Adipocyte (in vitro differentiated cells): ENCODE data around the gene SUSD4.

ENCODE experiments used
- DNase-seq: peaks from one replicate; pipeline ENCODE4 v3.0.0-alpha.2; 2015; ENCODE audit warnings: low read depth
- H3K27me3 ChIP-seq: replicated peaks from 2 replicates; pipeline ENCODE4 v1.7.0; 2013; ENCODE audit warnings: mild to moderate bottlenecking, low read length, moderate library complexity; ENCODE audit not compliant: control insufficient read depth, insufficient read depth
- H3K36me3 ChIP-seq: 2 replicates; pipeline ENCODE4 v1.7.0; 2013; ENCODE audit warnings: low read length, mild to moderate bottlenecking, moderate library complexity; ENCODE audit not compliant: control insufficient read depth, insufficient read depth, severe bottlenecking
- H3K4me1 ChIP-seq: 2 replicates; pipeline ENCODE4 v1.7.0; 2013; ENCODE audit warnings: mild to moderate bottlenecking, low read length, moderate library complexity; ENCODE audit not compliant: control insufficient read depth, insufficient read depth
- H3K4me3 ChIP-seq: 2 replicates; pipeline ENCODE4 v1.7.0; 2013; ENCODE audit warnings: mild to moderate bottlenecking, low read length, moderate library complexity
- H3K9ac ChIP-seq: 2 replicates; pipeline ENCODE4 v1.7.0; 2013; ENCODE audit warnings: mild to moderate bottlenecking, low read length, moderate library complexity
- H3K9me3 ChIP-seq: 2 replicates; pipeline ENCODE4 v1.7.0; 2013; ENCODE audit warnings: mild to moderate bottlenecking, low read length, moderate library complexity; ENCODE audit not compliant: control insufficient read depth

The SUSD4 gene

DNA sequence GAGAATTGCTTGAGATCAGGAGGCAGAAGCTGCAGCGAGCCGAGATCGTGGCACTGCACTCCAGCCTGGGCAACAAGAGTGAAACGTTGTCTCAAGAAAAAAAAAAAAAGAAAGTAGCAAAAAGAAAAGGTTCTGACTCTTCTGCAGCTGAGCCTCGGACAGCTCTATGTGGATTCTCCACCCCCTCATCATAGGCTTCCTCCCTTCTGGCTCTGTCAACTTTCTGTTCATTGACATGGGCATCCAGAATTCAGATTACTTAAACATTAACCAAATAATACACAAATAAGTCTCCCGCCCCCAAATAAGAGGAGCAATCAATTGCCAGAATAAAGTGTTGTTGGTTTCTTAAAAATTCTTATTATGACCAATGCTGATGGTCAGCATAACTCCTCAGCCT, 10.0 kb downstream of the SUSD4 start:
- no peak for DNase-seq
- H3K9me3 ChIP-seq, result no peaks in the 10 kb centered on the region
- H3K36me3 ChIP-seq, result no peaks in the 10 kb centered on the region
- no peak overlapping the region for H3K4me3 ChIP-seq
- H3K9ac ChIP-seq, result no peak overlapping the region
- H3K4me1 ChIP-seq, result no peaks in the 10 kb centered on the region
- peaks cover 75% of the 10 kb centered on the region for H3K27me3 ChIP-seq

DNA sequence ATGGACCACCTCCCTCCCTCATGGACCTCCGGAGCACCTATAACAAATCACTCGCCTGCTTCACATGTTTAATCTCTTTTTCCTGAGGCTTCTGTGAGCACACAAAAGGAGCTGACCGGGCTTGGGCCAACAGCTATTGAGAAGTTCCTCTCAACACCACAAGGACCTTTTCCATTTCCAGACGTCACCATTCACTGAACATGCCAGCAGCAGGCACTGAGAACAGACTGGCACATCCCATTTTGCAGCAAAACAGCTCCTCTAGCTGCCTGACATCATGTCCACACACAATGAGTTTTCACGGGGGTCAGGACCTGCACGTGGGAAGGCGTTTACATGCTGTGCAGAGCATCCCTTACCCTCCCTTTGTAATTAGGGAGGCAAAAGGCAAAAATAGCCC, 11.0 kb downstream of the SUSD4 start:
- H3K9ac ChIP-seq, result no peak overlapping the region
- DNase-seq, result no peak
- H3K27me3 ChIP-seq, result peaks cover 65% of the 10 kb centered on the region
- no peak overlapping the region for H3K4me3 ChIP-seq
- H3K9me3 ChIP-seq, result no peaks in the 10 kb centered on the region
- H3K4me1 ChIP-seq, result no peaks in the 10 kb centered on the region
- no peaks in the 10 kb centered on the region for H3K36me3 ChIP-seq

DNA sequence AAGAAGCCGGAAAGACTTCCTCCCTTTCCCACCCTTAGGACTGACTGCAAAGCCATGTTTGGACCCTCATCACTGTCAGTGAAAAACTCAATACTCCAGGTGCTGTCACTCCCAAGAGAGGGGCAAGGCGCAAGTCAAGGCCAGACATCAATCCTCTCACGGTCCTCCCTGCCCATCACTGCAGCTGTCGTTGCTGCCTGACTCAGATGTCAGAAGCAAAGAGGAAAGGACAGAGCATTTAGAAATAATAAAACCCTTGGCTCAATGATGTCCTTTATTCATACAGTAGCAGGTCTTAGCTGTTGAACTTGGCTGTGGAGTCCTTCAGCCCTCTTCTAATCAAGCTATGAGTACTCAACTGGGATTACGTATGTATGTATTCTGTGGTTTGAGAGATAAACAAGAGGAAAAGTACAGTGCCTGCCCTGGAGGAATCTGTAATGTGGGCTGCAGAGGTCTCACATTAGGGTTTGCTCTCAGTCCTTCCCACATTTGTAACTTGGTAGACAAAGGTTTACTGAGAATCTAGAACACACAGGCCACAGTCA, 13.5 kb downstream of the SUSD4 start:
- no peaks in the 10 kb centered on the region for H3K36me3 ChIP-seq
- H3K4me1 ChIP-seq, result no peaks in the 10 kb centered on the region
- no peaks in the 10 kb centered on the region for H3K9me3 ChIP-seq
- DNase-seq, result no peak
- peaks cover 45% of the 10 kb centered on the region for H3K27me3 ChIP-seq
- no peak overlapping the region for H3K4me3 ChIP-seq
- H3K9ac ChIP-seq, result no peak overlapping the region

DNA sequence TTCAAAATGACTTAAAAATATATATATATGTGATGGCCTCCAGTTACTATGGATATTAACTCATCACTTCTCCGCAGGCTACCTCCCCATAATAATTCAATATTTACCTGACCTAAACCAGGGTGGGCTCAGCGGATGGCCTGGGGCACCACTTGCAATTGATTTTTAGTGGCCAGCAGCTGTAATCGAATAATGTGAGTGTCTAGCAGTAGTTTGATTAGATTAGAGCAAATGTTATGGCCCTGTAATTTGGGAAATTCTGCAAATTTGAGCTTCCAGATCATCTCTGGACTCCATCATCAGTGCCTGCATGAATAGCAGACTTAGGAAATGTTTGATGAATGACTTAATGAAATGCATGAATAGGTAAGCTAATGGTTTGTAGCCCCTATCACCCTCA, 14.7 kb downstream of the SUSD4 start:
- Histone ChIP-seq H3K9ac (no peak overlapping the region), H3K4me3 (no peak overlapping the region), H3K27me3 (peaks cover 40% of the 10 kb centered on the region), H3K36me3 (no peaks in the 10 kb centered on the region), H3K4me1 (peaks cover 4% of the 10 kb centered on the region), H3K9me3 (no peaks in the 10 kb centered on the region)
- no peak for DNase-seq

DNA sequence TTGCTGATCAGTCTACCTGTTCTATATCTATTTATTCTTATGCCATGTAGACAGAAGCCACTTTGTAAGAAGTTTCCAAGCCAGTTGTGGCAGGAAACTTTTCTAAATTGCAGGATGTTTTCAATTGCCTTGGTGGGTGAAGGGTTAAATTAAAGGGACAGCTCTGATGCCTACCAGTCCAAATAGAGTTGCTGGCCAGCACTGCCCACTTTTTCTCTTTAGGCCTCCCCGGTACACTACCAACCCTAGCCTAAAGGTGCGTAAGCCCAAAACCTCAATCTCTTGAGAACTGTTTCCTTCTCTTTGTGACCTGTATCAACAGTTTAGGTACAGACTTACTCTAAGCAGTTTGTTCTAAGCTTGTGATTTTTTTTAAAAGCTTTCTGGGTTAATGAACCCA, 15.5 kb downstream of the SUSD4 start:
- H3K27me3 ChIP-seq, result peaks cover 35% of the 10 kb centered on the region
- no peak for DNase-seq
- H3K36me3 ChIP-seq, result no peaks in the 10 kb centered on the region
- H3K9me3 ChIP-seq, result no peaks in the 10 kb centered on the region
- H3K9ac ChIP-seq, result no peak overlapping the region
- peaks cover 8% of the 10 kb centered on the region for H3K4me1 ChIP-seq
- H3K4me3 ChIP-seq, result no peak overlapping the region

DNA sequence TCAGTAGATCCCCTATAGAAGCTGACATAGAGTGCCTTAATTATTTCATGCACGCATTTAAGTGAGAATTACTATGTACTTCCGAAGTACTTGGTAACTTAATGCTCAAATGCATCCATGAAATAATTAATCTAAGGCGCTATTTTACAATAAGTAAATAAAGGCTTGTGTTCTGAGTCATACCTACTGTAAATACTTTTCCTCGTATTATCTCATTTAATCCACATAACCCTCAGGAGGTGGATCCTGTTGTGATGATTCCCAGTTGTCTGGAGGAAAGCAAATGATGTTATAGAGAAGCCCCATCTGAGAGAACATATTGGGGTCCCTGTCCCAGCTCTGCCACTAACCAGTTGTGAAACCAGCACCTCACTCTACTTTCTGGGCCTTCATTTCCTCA, 16.4 kb downstream of the SUSD4 start:
- peaks cover 8% of the 10 kb centered on the region for H3K4me1 ChIP-seq
- H3K36me3 ChIP-seq, result no peaks in the 10 kb centered on the region
- no peak for DNase-seq
- peaks cover 31% of the 10 kb centered on the region for H3K27me3 ChIP-seq
- no peak overlapping the region for H3K4me3 ChIP-seq
- no peaks in the 10 kb centered on the region for H3K9me3 ChIP-seq
- H3K9ac ChIP-seq, result no peak overlapping the region

DNA sequence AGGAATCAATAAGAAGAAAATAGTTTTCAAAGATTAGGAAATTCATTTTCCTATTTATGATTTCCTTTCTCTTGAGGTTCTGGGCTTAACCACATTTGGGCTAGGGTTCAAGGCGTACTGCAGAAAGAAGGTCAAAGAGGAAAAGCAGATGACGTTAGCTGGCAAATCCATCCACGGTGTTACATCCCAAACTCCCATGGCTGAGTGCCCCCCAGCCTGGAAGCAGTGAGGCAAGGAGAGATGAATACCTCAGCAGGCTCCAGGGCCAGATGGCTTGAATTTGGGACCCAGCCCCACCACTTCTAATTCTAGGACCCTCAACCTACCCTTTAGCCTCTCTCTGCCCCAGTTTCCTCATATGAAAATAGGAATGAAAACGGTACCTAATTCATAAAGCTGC, 17.7 kb downstream of the SUSD4 start:
- no peak for DNase-seq
- no peak overlapping the region for H3K9ac ChIP-seq
- H3K27me3 ChIP-seq, result peaks cover 21% of the 10 kb centered on the region
- H3K9me3 ChIP-seq, result no peaks in the 10 kb centered on the region
- no peak overlapping the region for H3K4me3 ChIP-seq
- no peaks in the 10 kb centered on the region for H3K36me3 ChIP-seq
- peaks cover 8% of the 10 kb centered on the region for H3K4me1 ChIP-seq

DNA sequence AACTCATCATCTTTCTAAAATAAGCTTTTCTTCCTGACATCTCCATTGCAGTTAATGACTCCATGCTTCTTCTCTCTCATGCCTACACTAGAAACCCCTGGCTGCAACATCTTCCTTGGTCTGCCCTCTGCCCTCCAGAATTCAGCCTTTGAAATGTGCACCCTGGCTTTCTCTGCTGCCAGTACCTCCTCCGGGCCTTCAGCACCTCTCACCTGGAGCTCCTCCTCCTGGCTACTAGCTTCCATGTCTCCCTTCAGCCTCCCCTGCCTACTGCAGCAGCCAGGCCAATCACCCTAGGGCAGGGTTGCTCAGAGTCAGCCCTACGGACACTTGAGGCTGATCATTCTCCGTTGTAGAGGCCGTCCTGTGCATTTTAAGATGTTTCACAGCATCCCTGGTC, 18.3 kb downstream of the SUSD4 start:
- Histone ChIP-seq H3K4me1 (peaks cover 8% of the 10 kb centered on the region), H3K27me3 (peaks cover 18% of the 10 kb centered on the region), H3K4me3 (no peak overlapping the region), H3K9ac (no peak overlapping the region), H3K36me3 (no peaks in the 10 kb centered on the region), H3K9me3 (no peaks in the 10 kb centered on the region)
- no peak for DNase-seq

DNA sequence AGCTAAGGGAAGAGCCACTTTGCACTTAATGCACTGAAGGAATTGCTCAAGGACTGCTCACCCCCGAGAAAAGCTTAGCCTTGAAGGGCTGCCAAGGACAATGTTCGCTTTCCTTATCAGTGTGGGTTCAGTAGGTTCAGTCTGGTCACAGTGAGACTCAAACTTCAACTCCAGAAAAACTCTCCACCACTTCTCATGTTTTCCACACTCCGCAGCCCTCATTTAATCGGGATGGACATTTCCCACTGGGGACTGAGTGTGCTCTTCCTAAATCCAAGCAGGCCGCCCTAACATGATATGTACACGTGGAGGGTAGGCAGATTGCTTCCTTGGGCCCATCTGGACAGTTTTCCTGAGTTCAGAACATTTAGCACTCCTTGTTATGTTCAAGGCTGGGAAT, 19.5 kb downstream of the SUSD4 start:
- DNase-seq, result no peak
- H3K4me3 ChIP-seq, result no peak overlapping the region
- no peaks in the 10 kb centered on the region for H3K36me3 ChIP-seq
- peaks cover 8% of the 10 kb centered on the region for H3K4me1 ChIP-seq
- H3K9ac ChIP-seq, result no peak overlapping the region
- H3K27me3 ChIP-seq, result peaks cover 13% of the 10 kb centered on the region
- no peaks in the 10 kb centered on the region for H3K9me3 ChIP-seq

DNA sequence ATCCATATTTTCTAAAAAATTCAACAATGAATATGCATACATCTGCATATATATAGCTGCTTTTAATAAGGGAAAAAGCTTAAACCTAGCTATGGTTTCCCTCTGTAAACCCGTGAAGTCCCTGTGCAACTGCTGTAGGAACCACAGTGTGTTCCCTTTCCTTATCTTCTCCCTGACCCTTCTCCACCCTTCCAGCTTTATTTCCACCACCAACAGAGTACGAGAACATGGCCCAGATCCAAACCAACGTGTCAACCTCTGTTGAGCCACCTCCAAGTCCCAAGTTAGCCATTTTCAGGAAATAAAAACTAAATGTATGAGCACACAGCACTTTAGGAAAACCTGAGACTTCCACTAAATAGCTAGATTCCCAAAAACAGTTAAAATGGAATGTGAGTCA, 20.3 kb downstream of the SUSD4 start:
- Histone ChIP-seq H3K4me1 (peaks cover 8% of the 10 kb centered on the region), H3K9me3 (no peaks in the 10 kb centered on the region), H3K27me3 (peaks cover 11% of the 10 kb centered on the region), H3K9ac (no peak overlapping the region), H3K36me3 (no peaks in the 10 kb centered on the region), H3K4me3 (no peak overlapping the region)
- DNase-seq, result no peak

DNA sequence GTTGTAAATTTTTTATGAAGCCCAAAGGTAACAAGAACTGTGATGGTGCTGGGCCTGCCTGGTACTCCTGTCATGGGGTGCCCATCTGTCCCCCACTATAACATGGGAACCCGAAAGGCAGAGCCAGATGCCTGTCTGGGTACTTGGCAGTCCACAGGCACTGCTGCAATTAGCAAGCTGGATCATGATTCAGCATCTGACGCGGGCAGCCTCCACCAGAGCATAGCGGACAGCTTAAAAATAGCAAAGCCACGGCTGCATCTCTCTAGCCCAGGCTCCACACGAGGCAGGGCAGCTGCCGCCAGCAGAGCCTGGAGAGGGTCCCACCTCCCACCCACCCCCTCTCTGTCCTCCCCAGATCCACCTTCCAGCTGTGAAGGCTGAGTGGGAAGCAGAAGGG, 22.9 kb downstream of the SUSD4 start:
- H3K36me3 ChIP-seq, result no peaks in the 10 kb centered on the region
- peaks cover 26% of the 10 kb centered on the region for H3K27me3 ChIP-seq
- H3K9ac ChIP-seq, result no peak overlapping the region
- DNase-seq, result peak; percentile 37
- H3K9me3 ChIP-seq, result no peaks in the 10 kb centered on the region
- H3K4me3 ChIP-seq, result no peak overlapping the region
- H3K4me1 ChIP-seq, result peaks cover 8% of the 10 kb centered on the region

DNA sequence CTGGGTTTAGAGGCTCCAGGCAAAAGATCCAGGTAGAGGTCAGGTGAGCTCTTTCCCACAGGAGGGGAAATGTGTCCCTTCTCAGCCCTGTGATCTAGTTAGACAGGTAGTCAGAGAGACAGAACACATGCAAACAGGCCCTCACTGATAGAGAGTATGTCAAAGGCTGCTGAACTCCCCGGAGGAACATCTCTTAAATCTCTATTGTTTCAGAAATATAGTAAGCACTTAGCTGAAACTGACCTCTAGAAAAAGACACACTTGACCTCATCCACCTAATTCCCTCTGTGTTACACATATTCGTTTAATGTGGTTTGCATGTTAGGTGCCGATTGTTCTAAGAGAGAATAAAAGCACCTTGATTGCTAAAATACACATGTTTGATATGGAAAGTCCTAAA, 23.3 kb downstream of the SUSD4 start:
- Histone ChIP-seq H3K9ac (no peak overlapping the region), H3K36me3 (no peaks in the 10 kb centered on the region)
- no peak for DNase-seq

More for the DNA sequence above, 23.3 kb downstream of the SUSD4 start:
- no peaks in the 10 kb centered on the region for H3K9me3 ChIP-seq
- H3K4me1 ChIP-seq, result peaks cover 8% of the 10 kb centered on the region
- H3K4me3 ChIP-seq, result no peak overlapping the region
- H3K27me3 ChIP-seq, result peaks cover 30% of the 10 kb centered on the region
